Thyroid gland (tissue), 4 donors: ENCODE results near the gene ADAMTS7.

Experiments
- POLR2A ChIP-seq, 2 donors: fragments of 450-650 bp; IDR thresholded peaks; one replicate each; pipeline ENCODE4 v1.6.1; 2017; ENCODE audit warnings: antibody characterized with exemption in 2 of 2, mild to moderate bottlenecking in 2 of 2, moderate library complexity in 1 of 2
- TF ChIP-seq, protein P1 (sequence below), 6 experiments: fragments of 200-600 bp in 3 of 6; fragments of 450-650 bp in 3 of 6; sonication (generic) in 3 of 6; IDR thresholded peaks; one replicate each; pipeline ENCODE4 v1.5.1; 2016 to 2019; ENCODE audit warnings: antibody characterized with exemption in 6 of 6, mild to moderate bottlenecking in 2 of 6, inconsistent platforms in 1 of 6, moderate library complexity in 1 of 6

DNA sequence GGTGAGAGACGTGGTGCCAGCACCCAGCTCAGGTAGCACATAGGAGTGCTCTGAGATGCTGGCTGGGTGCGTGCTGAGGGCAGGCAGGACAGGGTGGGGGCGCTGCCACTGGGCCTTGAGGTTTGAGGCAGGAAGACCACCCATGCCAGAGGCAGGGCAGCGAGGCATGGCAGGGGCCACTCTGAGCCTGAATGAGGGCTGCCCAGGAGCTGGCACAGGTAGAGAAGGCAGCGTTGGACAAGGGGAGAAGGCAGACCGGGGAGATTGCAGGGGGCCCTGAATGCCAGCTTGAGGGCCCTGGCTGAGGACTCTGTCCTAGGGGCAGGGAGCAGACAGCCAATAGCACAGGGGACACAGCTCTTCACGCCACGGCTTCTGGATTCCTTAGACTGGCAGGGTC, 50.2 kb downstream of the ADAMTS7 start:
- TF ChIP-seq, protein P1, sequence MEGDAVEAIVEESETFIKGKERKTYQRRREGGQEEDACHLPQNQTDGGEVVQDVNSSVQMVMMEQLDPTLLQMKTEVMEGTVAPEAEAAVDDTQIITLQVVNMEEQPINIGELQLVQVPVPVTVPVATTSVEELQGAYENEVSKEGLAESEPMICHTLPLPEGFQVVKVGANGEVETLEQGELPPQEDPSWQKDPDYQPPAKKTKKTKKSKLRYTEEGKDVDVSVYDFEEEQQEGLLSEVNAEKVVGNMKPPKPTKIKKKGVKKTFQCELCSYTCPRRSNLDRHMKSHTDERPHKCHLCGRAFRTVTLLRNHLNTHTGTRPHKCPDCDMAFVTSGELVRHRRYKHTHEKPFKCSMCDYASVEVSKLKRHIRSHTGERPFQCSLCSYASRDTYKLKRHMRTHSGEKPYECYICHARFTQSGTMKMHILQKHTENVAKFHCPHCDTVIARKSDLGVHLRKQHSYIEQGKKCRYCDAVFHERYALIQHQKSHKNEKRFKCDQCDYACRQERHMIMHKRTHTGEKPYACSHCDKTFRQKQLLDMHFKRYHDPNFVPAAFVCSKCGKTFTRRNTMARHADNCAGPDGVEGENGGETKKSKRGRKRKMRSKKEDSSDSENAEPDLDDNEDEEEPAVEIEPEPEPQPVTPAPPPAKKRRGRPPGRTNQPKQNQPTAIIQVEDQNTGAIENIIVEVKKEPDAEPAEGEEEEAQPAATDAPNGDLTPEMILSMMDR (IDR thresholded peaks at IDR 0.05), result no peak
- TF ChIP-seq POLR2A (IDR thresholded peaks at IDR 0.05), result no peak
